HCT116 (cell line): Measurements from ENCODE around the gene ARID5A. TPM values are rescaled to one million over a fixed set of nuclear protein-coding genes. Genes with fewer than 3 reads are reported as not detected.

Experiments used
- ATAC-seq: fragments of 200-7000 bp; cut with Tn5 transposase; 2 replicates; pipeline ENCODE4 v1.9.1; 2020; ENCODE audit warnings: mild to moderate bottlenecking, moderate library complexity
- BruUV-seq: library from RNA; stranded (reverse); fragments of 400-500 nt; replicated peaks from 2 replicates; lab custom pipeline; 2021; lab: Mats Ljungman, UMichigan
- CTCF ChIA-PET: fragments of 300-600 bp; sonication (Branson Sonifier 250); formaldehyde crosslinking; loops from one replicate; lab custom pipeline; 2021; ENCODE audit warnings: antibody characterized with exemption; lab: Charles Lee
- POLR2A ChIA-PET: fragments of 300-600, 350-600 bp; sonication (Branson Sonifier 250); formaldehyde crosslinking; loops from one replicate; lab custom pipeline; 2021; ENCODE audit warnings: antibody characterized with exemption; lab: Charles Lee
- RAD21 ChIA-PET, 2 experiments: fragments of 300-600 bp; sonication (Branson Sonifier 250); formaldehyde crosslinking; loops; one replicate each; lab custom pipeline; 2023; ENCODE audit warnings: low total read pairs in 2 of 2; ENCODE audit not compliant: uncharacterized antibody in 2 of 2, unreplicated experiment in 2 of 2, low non-redundant PET in 1 of 2; lab: Charles Lee
- DNase-seq: peaks from one replicate; pipeline ENCODE4 v3.0.0-alpha.2; 2010; ENCODE audit warnings: low read depth, low spot score
- H2AFZ ChIP-seq: fragments of 200-600 bp; shearing (Covaris generic), sonication (generic); 2 replicates; pipeline ENCODE4 v1.6.1; 2017; ENCODE audit warnings: low read depth, mixed run types, mixed read lengths, antibody characterized with exemption, low read length; ENCODE audit not compliant: poor library complexity, severe bottlenecking
- H3K27ac ChIP-seq: 2 replicates; pipeline ENCODE4 v1.5.1; 2012; ENCODE audit warnings: low read depth, low read length
- H3K27me3 ChIP-seq: fragments of 200-600 bp; sonication (generic); 2 replicates; pipeline ENCODE4 v1.6.1; 2016; ENCODE audit warnings: mixed run types, low read length, mixed read lengths; ENCODE audit not compliant: insufficient read depth
- H3K36me3 ChIP-seq, 2 experiments: fragments of 200-500 bp in 1 of 2; fragments of 200-600 bp in 1 of 2; sonication (Bioruptor generic) in 1 of 2; sonication (generic) in 1 of 2; 2 replicates each; pipeline versions ENCODE4 v1.5.1 to v1.6.1; 2014 to 2016; ENCODE audit warnings: low read length in 2 of 2, inconsistent platforms in 1 of 2, mixed read lengths in 1 of 2, mixed run types in 1 of 2; ENCODE audit not compliant: insufficient read depth in 2 of 2, control insufficient read depth in 1 of 2
- H3K4me1 ChIP-seq, 2 experiments: fragments of 200-600 bp in 1 of 2; sonication (generic) in 1 of 2; 2 replicates each; pipeline versions ENCODE4 v1.5.1 to v1.6.1; 2012 to 2017; ENCODE audit warnings: low read length in 2 of 2, inconsistent platforms in 1 of 2, mild to moderate bottlenecking in 1 of 2, mixed read lengths in 1 of 2, mixed run types in 1 of 2, moderate library complexity in 1 of 2; ENCODE audit not compliant: insufficient read depth in 2 of 2, control insufficient read depth in 1 of 2
- H3K4me2 ChIP-seq: fragments of 200-600 bp; sonication (generic); 2 replicates; pipeline ENCODE4 v1.6.1; 2017; ENCODE audit warnings: mixed run types, low read length, mixed read lengths
- H3K4me3 ChIP-seq, 2 experiments: fragments of 200-600 bp in 1 of 2; sonication (generic) in 1 of 2; replicated peaks in 1 of 2; 2 replicates each; pipeline ENCODE4 v1.5.1; 2011 to 2016; ENCODE audit warnings: low read length in 2 of 2, control low read depth in 1 of 2, low read depth in 1 of 2, mild to moderate bottlenecking in 1 of 2, mixed read lengths in 1 of 2, mixed run types in 1 of 2
- H3K79me2 ChIP-seq: fragments of 200-600 bp; sonication (generic); 2 replicates; pipeline ENCODE4 v1.6.1; 2017; ENCODE audit warnings: mild to moderate bottlenecking, mixed run types, low read length, moderate library complexity, mixed read lengths; ENCODE audit not compliant: insufficient read depth
- H3K9ac ChIP-seq: fragments of 200-600 bp; sonication (generic); 2 replicates; pipeline ENCODE4 v1.6.1; 2016; ENCODE audit warnings: low read length, mixed read lengths
- H3K9me2 ChIP-seq: fragments of 200-600 bp; sonication (generic), shearing (Covaris generic); 2 replicates; pipeline ENCODE4 v1.6.1; 2017; ENCODE audit warnings: mixed run types, mild to moderate bottlenecking, moderate library complexity; ENCODE audit not compliant: insufficient read depth
- H3K9me3 ChIP-seq, 2 experiments: fragments of 200-500 bp in 1 of 2; fragments of 200-600 bp in 1 of 2; sonication (Bioruptor generic) in 1 of 2; sonication (generic) in 1 of 2; 2 replicates each; pipeline ENCODE4 v1.6.1; 2014 to 2017; ENCODE audit warnings: low read length in 2 of 2, mixed read lengths in 2 of 2, inconsistent platforms in 1 of 2, low read depth in 1 of 2, mild to moderate bottlenecking in 1 of 2, mixed run types in 1 of 2, moderate library complexity in 1 of 2; ENCODE audit not compliant: control insufficient read depth in 1 of 2, insufficient read depth in 1 of 2
- H4K20me1 ChIP-seq: fragments of 200-600 bp; sonication (generic), shearing (Covaris generic); 2 replicates; pipeline ENCODE4 v1.6.1; 2017; ENCODE audit warnings: mixed run types, mild to moderate bottlenecking, moderate library complexity; ENCODE audit not compliant: insufficient read depth
- ATF3 ChIP-seq: IDR thresholded peaks from 2 replicates; pipeline ENCODE4 v1.6.1; 2012
- CBX3 ChIP-seq: IDR thresholded peaks from 2 replicates; pipeline ENCODE4 v1.6.1; 2012; ENCODE audit warnings: low read depth
- CTCF ChIP-seq, 3 experiments: fragments of 200-600 bp in 1 of 3; sonication (generic) in 1 of 3; IDR thresholded peaks in 2 of 3; conservative IDR thresholded peaks in 1 of 3; 2 replicates each; pipeline ENCODE4 v1.5.1; 2012 to 2017; ENCODE audit warnings: low read depth in 2 of 3, low read length in 2 of 3, antibody characterized with exemption in 1 of 3, borderline replicate concordance in 1 of 3, control low read depth in 1 of 3, mild to moderate bottlenecking in 1 of 3, mixed read lengths in 1 of 3, mixed run types in 1 of 3, moderate library complexity in 1 of 3; ENCODE audit not compliant: insufficient read depth in 1 of 3
- EGR1 ChIP-seq: IDR thresholded peaks from 2 replicates; pipeline ENCODE4 v1.6.1; 2012; ENCODE audit warnings: low read depth
- ELF1 ChIP-seq: IDR thresholded peaks from 2 replicates; pipeline ENCODE4 v1.6.1; 2012; ENCODE audit warnings: low read depth, borderline replicate concordance
- EZH2 ChIP-seq: fragments of 200-600 bp; sonication (generic); IDR thresholded peaks from 2 replicates; pipeline ENCODE4 v1.6.1; 2017; ENCODE audit warnings: antibody characterized with exemption, mixed run types
- EZH2phosphoT487 ChIP-seq: fragments of 200-600 bp; IDR thresholded peaks from 2 replicates; pipeline ENCODE4 v1.6.1; 2018; ENCODE audit warnings: antibody characterized with exemption, borderline replicate concordance
- FOSL1 ChIP-seq: IDR thresholded peaks from 2 replicates; pipeline ENCODE4 v1.6.1; 2012; ENCODE audit warnings: low read depth
- MAX ChIP-seq: IDR thresholded peaks from 2 replicates; pipeline ENCODE4 v1.6.1; 2012
- POLR2A ChIP-seq: IDR thresholded peaks from 2 replicates; pipeline ENCODE4 v1.7.0; 2011; ENCODE audit warnings: borderline replicate concordance; ENCODE audit not compliant: insufficient read depth, insufficient read length; ENCODE audit errors: extremely low read depth
- RAD21 ChIP-seq: IDR thresholded peaks from 2 replicates; pipeline ENCODE4 v1.6.1; 2012; ENCODE audit warnings: low read depth, mild to moderate bottlenecking
- REST ChIP-seq: IDR thresholded peaks from 2 replicates; pipeline ENCODE4 v1.6.1; 2012; ENCODE audit warnings: low read depth
- SP1 ChIP-seq: IDR thresholded peaks from 2 replicates; pipeline ENCODE4 v1.6.1; 2012; ENCODE audit warnings: low read depth
- TCF7L2 ChIP-seq: IDR thresholded peaks from 2 replicates; pipeline ENCODE4 v1.7.0; 2011; ENCODE audit warnings: borderline replicate concordance, inconsistent platforms; ENCODE audit not compliant: insufficient read depth, insufficient read length; ENCODE audit errors: extremely low read depth
- YY1 ChIP-seq: IDR thresholded peaks from 2 replicates; pipeline ENCODE4 v1.6.1; 2011; ENCODE audit warnings: low read length, low read depth, moderate library complexity, mild to moderate bottlenecking; ENCODE audit not compliant: insufficient replicate concordance; ENCODE audit errors: extremely low read depth
- ZBTB33 ChIP-seq: IDR thresholded peaks from 2 replicates; pipeline ENCODE4 v1.6.1; 2011; ENCODE audit warnings: mild to moderate bottlenecking, low read length, moderate library complexity; ENCODE audit not compliant: insufficient replicate concordance; ENCODE audit errors: extremely low read depth
- ZFX ChIP-seq: fragments of 450-650 bp; IDR thresholded peaks from 2 replicates; pipeline ENCODE4 v1.6.1; 2017
- ZNF274 ChIP-seq: fragments of 200-500 bp; sonication (Bioruptor generic); IDR thresholded peaks from 2 replicates; pipeline ENCODE4 v1.6.1; 2014; ENCODE audit warnings: mild to moderate bottlenecking, low read depth, low read length, inconsistent platforms
- intact Hi-C: fragments of 100-400 bp; cut with micrococcal nuclease; formaldehyde crosslinking; loops from 2 replicates; pipeline ENCODE4 v1.10.0; 2022
- total RNA-seq: library from RNA; stranded (reverse); gene quantifications from one replicate; pipeline ENCODE4 v1.2.1, GENCODE V29; 2021; ENCODE audit not compliant: unreplicated experiment

ARID5A gene
- total RNA-seq, 1 experiment from 2014 or later = 8.2 TPM

- H3K27ac ChIP-seq = no peak overlapping the region
- H4K20me1 ChIP-seq = no peaks in the 10 kb centered on the region
- H2AFZ ChIP-seq = no peak overlapping the region
- no peak for TF ChIP-seq MAX
- no peak for TF ChIP-seq TCF7L2
- TF ChIP-seq RAD21 = no peak
- no peak for TF ChIP-seq REST
- TF ChIP-seq EZH2 = no peak
- TF ChIP-seq CBX3 = no peak
- no peak for TF ChIP-seq ZBTB33
- no peak for TF ChIP-seq FOSL1
- TF ChIP-seq POLR2A = no peak
- TF ChIP-seq ZNF274 = no peak
- no peak for TF ChIP-seq ATF3
- TF ChIP-seq CTCF (IDR thresholded peaks at IDR 0.05 in 2 of 3, conservative IDR thresholded peaks at IDR 0.05 in 1 of 3; ENCODE audit: borderline replicate concordance in 1 of 3, insufficient read depth in 1 of 3, low read depth in 2 of 3, low read length in 2 of 3) = no peak
- no peak for TF ChIP-seq SP1
- no peak for TF ChIP-seq EZH2phosphoT487
- no peak for TF ChIP-seq YY1
- no peak for TF ChIP-seq ELF1
- TF ChIP-seq EGR1 = no peak
- TF ChIP-seq ZFX = no peak
- TF ChIP-seq, all 23 proteins: peak for 0
- no peaks in the 10 kb centered on the region; the same call in 1 of the 2 replicates for H3K27me3 ChIP-seq
- no TSS peak for BruUV-seq
- DNase-seq (no peak), ATAC-seq (no peak)
- no peaks in the 10 kb centered on the region for H3K9me3 ChIP-seq
- no peak overlapping the region for H3K9ac ChIP-seq
- no peak overlapping the region for H3K4me2 ChIP-seq
- H3K79me2 ChIP-seq = no peaks in the 10 kb centered on the region
- intact Hi-C loops = no loop called here
- H3K4me1 ChIP-seq = peaks cover 5 to 34% of the 10 kb centered on the region in 2 experiments; a peak in 3 of 4 replicates
- H3K4me3 ChIP-seq = no peak overlapping the region
- RAD21 ChIA-PET = interaction anchor here in 1 of 2 experiments (3.0 kb wide), 1 partner anchor 103 kb away, joined by 28 read pairs; no protein-coding TSS in a partner anchor
- POLR2A ChIA-PET = interaction anchor here (0.8 kb wide), 1 partner anchor 28 kb away, joined by 3 read pairs; no protein-coding TSS in a partner anchor
- H3K9me2 ChIP-seq = no peaks in the 10 kb centered on the region
- CTCF ChIA-PET = interaction anchor here (1.4 to 4.4 kb wide), 2 partner anchors 39 to 104 kb away, joined by 4 to 140 read pairs; no protein-coding TSS in a partner anchor
- no peaks in the 10 kb centered on the region for H3K36me3 ChIP-seq
These were observed 25.5 kb upstream of the ARID5A start for GRCh38 chr2:96510931-96511595.
